NK-92 (cell line): ENCODE measurements around the gene KPNB1.

Source experiments
- DNase-seq: peaks from one replicate; lab custom pipeline; 2025; ENCODE audit not compliant: unreplicated experiment; lab: John Stamatoyannopoulos, UW

The KPNB1 gene

DNA sequence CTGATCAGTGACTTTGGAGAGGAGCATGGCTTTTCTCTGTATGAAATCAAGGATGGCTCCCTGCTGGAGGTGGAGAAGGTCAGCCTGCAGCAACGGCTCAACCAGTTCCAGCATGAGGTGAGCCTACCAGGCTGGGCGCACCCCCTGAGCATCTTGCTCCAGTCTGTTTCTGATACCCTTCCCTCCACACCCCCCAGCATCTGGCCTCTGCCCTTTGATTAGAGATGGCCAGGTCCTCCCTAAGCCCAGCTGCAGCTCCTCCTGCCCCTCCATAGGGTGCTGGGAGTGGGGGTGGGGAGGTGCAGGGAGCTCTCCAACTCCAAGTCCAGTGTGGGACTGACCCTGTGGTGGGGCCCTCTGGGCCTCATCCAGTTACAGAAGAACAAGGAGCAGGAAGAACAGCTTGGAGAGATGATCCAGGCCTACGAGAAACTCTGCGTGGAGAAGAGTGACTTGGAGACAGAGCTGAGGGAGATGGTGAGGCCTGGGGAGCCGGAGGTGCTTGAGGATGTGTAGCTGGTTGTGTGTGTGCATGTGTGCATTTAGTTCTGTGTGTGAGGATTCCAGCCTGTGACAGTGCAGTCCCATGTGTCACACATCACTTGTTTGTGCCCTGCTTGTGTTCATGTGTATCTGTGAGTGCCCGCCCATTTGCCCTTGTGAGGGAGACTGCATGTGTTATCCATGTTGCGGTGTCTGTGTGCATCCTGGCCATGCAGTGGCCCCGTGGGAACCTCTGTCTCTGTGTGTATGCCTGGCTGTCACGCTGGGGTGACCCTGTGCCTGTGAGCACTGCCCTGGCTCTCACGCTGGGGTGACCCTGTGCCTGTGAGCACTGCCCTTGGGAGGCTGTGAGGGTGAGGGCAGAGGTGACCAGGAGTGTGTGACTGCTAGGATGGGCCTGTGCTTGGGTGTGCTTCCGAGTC, 47.3 kb downstream of the KPNB1 start:
- DNase-seq, result no peak

DNA sequence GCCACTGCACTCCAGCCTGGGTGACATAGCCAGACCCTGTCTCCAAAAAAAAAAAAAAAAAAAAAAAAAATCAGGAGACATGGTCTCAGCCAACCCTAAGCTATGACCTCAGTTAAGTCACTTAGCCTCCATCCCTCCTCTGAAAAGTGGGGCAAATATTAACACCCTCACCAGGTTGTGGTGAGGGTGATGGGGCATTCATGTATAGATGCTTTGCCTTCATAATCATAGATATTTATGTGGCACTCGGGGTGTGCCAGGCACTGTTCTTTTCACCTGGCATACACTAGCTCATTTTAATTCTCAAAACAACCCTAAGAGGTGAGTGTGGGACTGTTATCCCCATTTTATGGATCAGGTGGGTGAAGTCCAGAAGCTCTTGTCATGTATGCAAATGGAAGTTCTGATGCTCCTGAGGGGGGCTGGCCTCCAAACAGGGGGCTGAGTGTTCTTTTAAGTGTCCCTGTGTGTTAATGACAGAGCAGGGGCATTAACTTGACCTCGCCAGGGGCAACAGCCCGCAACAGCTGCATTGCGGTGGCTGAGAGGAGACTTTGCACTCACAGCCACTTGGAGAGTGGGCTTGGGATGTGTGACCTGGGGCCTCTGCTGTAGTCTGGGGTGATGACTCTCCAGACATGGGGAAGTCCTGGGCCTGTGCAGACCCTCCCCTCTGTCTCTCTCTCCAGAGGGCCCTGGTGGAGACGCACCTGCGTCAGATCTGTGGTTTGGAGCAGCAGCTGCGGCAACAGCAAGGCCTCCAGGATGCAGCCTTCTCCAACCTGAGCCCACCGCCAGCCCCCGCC, 48.4 kb downstream of the KPNB1 start:
- no peak for DNase-seq

DNA sequence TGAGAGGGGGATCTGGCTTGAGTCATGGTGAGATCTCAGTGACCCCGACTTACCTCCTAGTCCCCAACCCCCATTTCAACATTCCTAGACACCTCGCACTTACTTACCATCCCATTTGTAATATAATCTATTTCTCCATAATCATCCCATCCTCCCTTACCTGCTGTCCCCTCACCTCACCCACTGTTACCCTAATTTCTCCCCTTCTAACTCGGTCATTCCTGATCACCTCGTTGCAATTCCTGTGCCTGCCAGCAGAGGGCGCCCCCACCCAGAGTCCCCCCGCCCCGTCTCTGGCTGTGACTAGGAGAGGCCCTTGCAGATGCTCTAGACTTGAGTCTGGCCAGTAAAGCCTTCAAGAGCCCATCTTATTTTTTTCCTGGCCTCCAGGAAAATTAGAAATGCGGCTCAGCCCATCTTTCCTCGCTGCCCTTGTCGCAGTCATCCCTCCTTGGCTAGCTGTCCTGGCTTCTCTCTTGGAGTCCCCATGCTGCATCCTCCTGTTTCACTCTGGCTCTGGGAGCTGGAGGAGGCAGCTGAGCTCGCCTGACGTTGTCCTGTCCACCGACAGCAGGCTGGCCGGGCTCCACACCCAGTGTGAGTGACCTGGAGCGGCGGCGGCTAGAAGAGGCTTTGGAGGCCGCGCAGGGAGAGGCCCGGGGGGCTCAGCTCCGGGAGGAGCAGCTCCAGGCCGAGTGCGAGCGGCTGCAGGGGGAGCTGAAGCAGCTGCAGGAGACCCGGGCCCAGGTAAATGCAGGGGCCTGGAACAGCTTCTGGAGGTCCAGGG, 49.2 kb downstream of the KPNB1 start:
- no peak for DNase-seq

DNA sequence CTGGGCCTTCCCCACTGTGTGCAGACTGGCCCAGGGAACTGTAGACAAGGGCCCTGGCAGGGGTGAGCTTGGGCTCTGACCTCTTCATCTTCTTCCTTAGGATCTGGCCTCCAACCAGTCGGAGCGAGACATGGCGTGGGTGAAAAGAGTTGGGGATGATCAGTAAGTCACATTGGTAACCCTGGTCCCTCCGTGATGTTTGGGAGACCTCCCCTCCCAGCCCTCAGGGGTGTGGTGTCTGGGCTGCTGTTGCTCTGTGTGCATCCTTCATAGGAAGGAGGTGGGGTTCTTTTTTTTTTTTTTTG, 49.8 kb downstream of the KPNB1 start:
- no peak for DNase-seq

DNA sequence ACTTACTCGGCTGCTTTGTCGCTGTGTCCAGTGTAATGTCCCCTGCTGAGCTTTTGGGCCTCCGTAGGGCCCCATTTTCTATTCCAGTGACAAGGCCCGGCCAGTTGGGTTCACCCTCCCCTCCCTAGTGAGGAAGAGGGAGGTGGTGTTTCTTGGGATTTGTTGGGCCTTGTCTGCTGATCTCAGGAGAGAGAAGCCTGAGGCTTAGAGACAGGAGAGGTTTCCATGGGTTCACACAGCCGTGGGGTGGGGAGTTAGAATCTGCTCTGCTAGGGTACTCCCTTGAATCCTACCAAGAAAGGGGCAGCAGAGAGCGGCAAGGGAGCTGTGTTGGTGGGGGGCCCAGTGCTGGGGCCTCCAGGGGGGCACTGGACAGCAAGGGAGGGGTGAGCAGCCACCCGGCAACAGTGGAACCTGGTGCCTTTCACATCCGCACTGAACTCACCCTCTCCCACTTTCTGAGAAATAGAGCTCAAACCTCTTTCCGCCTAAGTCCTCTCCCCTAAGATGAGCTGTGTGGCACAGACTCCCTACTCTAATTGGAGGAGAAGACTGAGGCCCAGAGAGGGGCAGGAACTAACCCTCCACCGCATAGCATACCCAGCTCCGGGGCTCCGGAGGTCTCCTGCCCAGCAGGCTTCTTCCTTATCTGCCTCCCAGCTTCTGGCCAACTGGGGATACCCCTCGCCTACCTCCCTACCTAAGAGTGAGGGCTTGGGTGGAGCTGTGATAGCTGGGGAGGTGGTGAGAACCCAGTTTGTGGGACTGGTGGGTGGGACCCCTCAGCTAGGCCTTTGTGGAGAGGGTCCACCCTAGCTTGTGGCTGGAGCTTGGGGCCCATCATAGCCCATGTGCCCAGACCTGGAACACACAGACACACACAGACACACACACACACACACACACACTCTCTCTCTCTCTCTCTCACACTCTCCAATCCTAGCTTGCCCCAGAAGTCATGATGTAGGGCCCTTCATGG, 51.0 kb downstream of the KPNB1 start:
- DNase-seq, result no peak

DNA sequence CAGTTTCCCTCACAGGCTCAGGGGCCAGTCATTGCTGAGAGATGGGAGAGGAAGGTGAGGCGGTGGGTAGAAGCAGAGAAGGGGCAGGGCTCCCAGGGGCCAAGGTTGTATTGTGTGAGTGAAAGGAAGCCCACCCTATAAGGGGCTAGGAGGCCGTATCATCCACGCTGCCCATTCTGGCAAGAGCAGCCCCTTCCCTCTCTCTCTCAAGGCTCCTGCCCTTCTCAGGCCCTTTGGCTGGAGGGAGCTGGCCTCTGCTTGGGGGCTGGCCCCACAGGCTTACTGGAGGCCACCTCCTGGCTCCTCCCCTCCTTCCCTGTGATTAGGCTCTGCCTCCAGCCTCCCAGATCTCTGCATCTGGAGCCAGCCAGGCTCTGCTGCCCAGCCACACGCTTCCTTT, 51.9 kb downstream of the KPNB1 start:
- DNase-seq, result no peak

DNA sequence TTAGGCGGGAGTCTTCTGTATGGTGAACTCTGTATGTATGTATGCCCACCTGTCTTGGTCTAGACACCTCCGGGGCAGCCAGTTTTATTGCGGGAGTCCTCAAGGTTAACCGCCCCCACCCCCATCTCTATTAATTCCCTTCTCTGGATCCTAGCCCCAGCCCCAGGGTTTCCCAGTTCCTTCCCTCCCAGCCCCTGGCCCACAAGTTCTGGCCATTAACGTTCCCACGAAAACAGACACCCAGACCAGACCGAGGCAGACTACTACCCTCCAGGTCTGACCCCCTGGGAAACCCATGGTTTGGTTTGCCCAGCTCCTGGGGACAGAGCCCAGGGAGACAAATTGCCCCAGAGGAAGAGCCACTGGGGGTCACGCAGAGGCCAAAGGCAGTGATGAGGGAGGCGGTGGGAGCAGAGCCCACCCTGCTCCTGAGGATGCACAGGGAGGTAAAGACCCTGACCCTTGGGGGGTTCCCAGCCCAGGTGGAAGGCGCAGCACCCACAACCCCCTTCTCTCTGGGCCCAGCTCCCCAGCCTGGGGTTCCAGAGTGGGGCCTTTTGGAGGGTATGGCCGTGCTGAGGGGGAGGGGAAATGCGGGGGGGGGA, 52.8 kb downstream of the KPNB1 start:
- no peak for DNase-seq

DNA sequence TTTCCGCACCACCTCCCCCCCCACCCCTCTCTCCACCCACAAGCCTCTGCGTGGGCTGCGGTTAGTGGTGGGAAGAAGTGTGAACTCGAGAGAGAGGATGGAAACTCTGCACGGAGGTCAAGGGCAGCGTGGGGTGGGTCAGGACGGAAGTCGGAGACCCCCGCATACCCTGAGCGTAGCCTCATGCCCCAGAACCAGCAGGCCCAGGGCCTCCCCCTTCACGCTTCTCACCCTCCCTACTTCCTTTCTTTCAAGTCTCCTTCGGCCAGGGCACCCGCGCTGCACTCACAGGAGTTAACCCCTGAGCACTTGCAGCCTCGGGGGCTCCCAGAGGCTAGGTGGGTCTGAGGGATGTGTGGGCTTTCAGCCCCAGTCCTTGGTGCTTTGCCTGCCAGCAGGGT, 53.5 kb downstream of the KPNB1 start:
- DNase-seq, result no peak

DNA sequence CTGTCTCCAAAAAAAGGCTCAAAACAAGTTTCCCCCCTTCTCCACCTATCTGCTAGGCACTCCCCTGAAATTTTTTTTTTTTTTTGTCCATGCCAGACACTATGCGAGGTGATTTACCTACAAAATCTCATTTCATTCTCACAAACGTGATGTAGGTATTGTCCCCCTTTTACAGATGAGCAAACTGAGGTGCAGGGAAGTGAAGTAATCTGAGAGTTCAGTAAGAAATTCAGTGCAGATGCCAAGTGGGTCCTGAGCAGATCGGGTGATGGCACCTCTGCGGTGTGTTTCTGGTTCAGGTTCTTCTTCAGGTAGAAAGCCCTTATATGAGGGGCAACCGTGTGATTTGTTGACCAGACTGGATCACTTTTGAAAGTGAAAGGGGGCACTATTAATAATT, 54.0 kb downstream of the KPNB1 start:
- no peak for DNase-seq

DNA sequence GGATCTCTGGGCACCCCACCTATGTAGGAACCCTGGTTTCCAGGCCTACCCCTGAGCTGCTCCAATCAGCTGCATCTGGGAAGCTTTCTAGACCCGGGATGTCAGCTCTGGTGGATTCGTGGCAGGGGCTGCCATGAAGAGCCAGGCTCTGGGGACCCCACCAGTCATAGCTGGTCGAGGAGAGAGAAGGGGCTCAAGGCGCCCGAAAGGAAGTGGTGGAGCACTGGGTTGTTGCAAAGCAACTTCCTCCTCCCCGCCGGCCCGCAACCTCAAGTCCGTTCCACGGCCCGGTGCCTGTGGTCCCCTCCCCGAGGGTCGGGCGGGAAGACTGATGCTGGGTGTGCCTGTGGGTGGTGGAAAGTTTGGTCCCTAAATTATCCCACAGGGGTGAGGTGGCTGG, 54.4 kb downstream of the KPNB1 start:
- no peak for DNase-seq

DNA sequence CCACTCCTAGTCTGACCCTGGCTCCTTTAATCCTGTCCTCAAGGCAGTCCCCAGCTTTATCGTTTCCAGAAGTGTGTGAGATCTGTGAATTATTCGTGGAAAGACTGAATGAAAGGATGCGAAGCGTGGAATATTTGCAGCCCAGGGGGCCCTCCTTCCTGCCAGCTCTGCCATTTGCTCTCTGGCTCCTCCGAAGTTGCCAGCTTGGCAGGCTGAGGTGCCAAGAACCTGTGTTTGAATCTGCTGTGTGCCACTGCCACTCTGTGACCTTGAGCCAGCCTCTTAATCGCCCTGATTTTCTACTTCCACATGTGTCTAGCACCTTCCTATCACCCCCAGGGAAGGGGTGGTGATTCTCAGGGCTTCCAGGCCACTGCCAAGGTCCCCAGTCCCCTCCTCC, 55.0 kb downstream of the KPNB1 start:
- DNase-seq, result no peak

DNA sequence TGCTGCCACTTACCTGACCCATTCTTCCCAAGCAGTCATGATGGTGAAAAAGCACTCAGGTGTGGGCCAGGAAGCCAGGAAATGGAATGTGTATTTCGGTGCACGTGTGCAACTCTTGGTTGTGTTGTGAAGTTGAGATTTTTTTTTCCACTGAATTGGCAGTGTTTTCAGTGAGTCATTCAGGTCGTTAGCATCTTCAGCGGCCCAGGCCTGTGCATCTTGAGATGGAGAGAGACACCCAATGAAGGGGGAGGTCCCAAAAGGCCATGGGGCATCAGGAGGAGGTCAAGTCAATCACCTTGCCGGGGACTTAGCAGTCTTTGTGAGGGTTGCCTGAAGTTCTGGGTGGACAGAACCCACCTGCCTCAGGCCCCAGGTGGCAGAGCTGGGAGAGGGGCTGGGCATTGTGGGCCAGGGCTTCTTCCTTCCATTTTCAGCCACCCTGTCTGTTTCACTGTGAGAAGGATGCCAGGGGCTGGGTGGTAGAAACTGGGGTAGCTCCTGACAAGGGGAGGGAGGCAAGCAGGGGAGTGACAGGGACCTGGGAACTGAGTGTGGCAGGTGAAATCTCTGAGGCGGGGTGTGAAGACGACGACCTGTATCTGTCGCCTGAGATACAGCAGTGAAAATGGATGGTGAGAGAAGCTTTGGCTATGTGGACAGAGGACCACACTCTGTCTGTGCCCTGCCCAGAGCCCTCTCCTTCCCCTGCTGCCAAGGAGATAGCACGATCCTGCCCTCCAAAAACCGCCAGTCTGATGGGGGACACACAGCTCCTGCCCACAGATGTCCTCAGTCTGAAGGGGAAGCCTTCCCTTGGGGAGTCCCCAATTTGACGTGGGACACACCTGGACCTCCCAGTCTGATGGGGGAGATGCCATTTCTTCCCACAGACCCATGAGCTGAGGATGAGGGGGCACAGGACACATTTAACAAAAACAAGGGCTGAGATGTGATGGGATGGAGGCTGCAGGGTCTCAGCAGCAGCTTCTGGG, 56.1 kb downstream of the KPNB1 start:
- no peak for DNase-seq

DNA sequence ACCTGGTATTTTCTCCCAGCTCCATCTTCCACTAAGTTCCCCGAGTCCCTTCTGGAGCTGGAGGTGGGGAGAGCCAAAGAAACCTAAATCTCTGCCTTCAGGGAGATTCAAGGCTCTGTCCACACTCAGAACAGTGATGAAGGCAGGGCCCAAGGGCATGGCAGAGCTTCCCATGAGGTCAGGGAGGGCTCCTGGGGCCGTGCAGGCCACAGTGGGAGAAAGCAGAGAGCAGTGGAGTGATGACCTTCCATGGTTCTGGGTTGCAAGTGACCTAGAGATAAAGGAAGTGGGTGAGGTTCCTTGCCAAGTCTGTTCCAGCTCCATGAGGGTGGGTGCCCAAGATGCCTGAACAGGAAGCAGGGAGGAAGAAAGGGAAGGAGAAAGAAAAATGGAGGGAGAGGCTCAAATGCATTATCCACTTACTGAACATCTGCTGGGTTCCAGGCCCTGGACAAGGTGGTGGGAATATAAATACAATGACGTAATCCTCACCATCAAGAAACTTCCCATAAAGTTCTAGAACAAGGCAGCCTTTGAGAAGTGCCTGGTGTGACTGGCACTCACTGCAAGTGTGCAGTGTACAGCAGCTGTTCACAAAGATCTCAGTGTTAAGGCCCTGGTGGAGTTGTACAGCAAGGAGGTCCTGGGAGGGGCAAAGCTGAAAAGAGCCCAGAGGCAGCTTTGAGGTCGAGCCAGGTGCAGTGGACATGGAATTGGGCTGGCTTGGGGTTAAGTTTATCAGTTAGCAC, 57.5 kb downstream of the KPNB1 start:
- DNase-seq, result no peak

DNA sequence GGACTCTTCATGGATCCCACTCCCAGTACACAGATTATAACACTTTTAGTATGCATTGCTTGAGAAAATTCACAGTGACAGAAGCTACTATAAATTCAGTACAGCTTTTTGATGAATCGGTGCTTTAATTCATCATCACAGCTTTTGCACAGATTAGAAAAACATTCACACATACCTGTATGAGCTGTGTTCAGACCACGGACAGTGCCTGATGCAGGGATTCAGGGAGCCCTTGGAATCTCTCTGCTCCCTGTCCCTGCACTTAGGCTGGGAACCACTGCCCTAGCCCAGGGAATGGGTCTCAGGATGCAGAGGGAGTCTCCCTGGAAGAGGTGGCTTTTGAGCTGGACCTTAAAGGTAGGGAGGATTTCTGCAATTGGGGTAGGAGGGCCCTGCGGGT, 58.2 kb downstream of the KPNB1 start:
- DNase-seq, result no peak

DNA sequence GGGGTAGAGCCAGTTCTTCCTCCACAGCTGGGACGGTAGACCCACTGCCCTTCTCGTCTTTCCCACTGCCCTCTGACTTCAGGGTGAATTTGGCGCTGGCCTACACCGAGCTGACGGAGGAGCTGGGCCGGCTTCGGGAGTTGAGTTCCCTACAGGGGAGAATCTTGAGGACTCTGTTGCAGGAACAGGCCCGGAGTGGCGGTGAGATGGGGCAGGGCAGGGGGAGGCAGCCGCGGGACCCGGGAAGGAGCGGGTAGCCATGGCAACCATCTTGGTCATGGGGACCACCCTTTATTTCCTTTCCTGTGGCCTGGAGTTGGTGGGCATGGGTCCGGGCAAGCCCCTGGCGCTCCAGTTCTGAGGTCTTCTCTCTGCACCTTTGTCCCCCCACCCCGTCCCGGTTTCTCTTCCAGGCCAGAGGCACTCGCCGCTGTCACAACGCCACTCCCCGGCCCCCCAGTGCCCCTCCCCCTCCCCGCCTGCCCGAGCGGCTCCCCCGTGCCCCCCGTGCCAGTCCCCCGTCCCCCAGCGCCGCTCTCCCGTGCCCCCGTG, 58.7 kb downstream of the KPNB1 start:
- DNase-seq, result no peak

DNA sequence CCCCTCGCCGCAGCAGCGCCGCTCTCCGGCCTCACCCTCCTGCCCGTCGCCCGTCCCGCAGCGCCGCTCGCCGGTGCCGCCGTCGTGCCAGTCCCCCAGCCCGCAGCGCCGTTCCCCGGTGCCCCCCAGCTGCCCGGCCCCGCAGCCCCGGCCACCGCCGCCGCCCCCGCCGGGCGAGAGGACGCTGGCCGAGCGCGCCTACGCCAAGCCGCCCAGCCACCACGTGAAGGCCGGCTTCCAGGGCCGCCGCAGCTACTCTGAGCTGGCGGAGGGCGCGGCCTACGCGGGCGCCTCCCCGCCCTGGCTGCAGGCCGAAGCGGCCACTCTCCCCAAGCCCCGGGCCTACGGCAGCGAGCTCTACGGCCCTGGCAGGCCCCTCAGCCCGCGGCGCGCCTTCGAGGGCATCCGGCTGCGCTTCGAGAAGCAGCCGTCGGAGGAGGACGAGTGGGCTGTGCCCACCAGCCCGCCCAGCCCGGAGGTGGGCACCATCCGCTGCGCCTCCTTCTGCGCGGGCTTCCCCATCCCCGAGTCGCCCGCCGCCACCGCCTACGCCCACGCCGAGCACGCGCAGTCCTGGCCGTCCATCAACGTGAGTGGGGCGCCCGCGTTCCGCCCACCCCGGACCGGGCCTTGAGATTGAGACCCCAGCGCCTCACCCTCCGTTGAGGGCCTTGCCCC, 59.3 kb downstream of the KPNB1 start:
- no peak for DNase-seq

DNA sequence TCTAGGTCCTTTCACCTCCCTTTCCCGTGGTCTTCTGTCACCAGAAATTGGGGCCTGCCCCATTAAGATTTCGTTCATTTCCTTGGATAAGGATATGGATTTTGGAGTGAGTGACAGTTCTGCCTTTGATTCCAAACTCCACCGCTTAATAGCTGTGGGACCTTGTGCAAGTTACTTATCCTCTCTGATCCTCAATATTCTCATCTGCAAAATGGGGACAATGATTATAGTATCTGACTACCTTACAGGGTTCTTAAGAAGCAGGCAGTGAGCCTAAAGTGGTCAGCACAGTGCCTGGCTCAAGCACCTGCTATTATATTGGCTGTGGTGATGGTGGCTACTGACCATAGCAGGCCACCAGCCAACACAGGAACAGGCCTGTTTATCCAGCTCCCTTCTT, 59.9 kb downstream of the KPNB1 start:
- DNase-seq, result no peak
